Measurements from ENCODE around the gene GNL3.

GNL3 gene

DNA sequence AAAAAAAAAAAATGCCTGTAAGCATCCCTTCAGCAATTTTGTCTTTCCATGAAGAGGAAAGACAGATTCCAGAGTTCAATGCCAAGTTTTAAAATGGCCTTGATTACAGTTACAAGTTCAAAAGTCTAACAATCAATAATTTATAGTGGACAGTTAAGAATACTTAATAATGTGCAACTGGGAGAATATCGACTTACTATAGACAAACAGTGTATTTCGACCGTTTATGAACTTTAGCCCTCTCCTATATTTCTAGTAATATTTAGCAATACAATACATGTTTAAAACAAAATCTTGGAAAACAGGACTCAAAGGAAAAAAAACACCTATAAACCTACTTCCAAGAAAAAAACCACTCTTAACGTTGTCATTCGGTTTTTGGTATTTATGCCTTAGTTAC lies 1.6 kb upstream of the GNL3 start:
- DNase-seq = no peak

DNA sequence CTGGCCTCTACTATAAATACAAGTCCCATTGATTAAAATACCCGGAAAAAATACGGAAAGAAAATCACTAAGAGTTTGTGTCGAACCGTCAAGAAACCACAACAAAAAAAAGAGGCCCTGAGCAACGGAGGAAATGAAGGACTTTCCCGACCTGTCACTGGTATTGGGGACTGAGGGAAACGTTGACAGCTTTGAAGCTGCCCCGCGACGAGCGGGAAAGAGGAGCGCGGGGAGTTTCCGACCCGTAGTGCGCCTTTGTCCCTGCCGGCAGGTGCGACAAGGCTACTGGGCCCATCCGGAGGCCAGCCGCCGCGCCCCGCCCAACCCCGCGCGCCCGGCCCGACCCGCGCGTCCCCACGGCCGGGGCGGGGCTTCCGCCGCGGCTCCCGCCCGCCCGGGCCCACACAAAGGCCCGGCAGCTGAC lies 535 bp upstream of the GNL3 start:
- peak; percentile 72 for DNase-seq

GRCh38 chr3:52688266-52688665 lies 2.4 kb downstream of the GNL3 start:
- DNase-seq = no peak

DNA sequence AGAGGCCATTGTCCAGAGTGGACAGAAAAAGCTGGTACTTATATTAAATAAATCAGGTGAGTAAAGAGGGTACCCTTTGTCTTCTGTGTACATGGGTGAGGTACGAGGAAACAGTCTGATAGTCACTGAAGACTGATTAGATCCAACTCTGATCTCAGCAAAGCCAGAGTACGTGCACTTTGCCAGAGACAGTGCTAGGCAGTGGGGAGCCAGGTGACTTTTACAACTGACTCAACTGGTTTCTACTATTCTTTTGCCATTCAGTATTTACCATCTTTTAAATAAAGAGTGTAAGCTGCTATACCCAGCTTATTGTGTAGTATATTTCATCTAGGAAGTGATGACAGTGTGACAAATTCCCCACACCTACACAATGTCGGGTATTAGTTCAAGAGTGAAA lies 3.3 kb downstream of the GNL3 start:
- no peak for DNase-seq

DNA sequence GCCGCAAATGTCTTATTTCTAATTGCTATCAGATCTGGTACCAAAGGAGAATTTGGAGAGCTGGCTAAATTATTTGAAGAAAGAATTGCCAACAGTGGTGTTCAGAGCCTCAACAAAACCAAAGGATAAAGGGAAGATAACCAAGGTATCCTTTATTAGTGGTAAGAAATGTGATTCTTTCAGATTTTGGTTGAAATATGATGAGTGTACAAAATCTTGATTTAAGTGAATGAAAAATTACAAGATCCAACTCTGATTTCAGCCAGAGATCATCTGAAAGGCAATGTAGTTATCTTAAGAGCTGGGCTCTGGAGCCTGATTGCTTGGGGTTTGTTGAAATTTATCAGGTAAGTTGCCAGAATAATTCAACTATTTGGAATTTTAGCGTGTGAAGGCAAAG lies 4.7 kb downstream of the GNL3 start:
- no peak for DNase-seq

DNA sequence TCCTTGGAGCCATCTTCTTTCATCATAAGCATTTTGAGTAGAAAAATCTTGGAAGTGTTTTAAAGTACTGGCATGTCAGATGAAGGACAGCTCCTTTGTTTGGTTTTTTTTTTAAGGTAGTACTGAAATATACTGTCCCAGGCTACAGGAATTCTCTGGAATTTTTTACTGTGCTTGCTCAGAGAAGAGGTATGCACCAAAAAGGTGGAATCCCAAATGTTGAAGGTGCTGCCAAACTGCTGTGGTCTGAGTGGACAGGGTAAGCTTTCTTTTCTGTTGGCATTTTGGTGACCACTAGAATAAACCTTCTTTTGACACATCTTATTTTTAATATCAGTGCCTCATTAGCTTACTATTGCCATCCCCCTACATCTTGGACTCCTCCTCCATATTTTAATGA lies 7.2 kb downstream of the GNL3 start:
- no peak for DNase-seq

DNA sequence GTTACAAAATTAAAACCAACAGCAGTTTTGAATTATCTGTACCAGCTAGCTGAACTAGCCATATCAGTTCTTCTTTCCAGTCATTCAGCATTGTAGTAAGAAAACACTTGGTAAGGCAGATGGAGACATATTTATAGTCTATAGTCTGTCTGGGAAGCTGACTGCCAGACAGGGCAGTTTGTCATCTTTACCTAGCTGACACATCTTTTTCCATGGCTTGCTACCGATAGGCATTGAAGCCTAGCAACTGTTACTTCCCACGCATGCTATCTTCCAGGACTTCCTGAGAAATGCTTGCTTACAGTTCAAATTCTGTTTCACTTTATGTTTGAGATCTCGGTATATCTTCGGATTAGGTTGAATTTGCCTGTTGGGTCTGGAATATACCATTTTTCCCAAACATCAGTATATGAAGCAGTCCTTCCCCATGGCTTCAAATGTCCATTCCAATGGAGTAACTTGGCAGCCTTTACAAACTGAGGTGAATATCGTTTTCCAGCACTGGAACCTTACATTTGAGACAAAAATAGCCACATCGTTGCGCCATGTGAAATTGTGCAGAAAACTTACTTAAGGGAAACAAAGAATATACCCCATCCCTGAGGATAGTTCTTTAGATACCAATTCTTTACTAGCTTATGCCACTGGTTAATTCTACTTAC lies 8.8 kb downstream of the GNL3 start:
- DNase-seq = no peak

- DNase-seq = no peak
Observed at GRCh38 chr3:52695798-52696671, 10.2 kb downstream of the GNL3 start.

DNA sequence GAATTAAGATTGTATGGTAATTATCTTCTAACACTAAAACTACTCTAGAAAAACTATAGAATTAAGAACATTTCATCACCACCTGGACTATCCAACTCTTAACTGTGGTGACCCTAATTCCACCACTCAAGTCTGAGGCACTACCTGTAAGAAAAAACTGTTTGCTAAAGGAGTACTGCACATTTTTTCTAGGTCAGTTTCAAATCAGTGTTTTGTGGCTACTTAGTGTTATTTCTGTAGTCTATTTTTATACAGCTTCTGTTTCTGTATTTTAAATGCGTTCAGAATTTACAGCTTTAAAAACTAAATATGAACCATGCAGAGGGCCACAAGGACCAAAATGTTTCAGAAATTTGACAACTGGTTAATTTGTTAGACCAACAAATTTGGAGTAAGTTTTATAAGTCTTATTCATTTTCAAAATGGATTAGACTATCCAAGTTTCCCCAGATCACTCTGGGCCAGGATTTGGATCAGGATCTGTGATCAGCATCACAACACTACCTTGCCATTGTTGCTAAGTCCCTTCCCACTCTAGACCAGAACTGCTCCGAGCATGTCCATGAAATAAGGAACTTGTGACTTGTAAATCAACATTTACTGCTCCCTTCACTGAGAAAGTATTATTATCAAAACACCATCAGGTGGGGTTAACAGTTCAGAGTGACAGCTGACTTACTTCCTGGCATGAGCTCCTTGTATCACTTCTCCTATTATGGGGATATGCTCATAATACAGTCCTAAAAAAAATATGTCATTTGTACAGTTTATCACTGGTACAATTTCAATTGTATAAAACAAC lies 11.2 kb downstream of the GNL3 start:
- DNase-seq = no peak

- no peak for DNase-seq
Observed at GRCh38 chr3:52697632-52697965, 11.8 kb downstream of the GNL3 start.

- no peak for DNase-seq
Observed at GRCh38 chr3:52703341-52703740, 17.5 kb downstream of the GNL3 start.

DNA sequence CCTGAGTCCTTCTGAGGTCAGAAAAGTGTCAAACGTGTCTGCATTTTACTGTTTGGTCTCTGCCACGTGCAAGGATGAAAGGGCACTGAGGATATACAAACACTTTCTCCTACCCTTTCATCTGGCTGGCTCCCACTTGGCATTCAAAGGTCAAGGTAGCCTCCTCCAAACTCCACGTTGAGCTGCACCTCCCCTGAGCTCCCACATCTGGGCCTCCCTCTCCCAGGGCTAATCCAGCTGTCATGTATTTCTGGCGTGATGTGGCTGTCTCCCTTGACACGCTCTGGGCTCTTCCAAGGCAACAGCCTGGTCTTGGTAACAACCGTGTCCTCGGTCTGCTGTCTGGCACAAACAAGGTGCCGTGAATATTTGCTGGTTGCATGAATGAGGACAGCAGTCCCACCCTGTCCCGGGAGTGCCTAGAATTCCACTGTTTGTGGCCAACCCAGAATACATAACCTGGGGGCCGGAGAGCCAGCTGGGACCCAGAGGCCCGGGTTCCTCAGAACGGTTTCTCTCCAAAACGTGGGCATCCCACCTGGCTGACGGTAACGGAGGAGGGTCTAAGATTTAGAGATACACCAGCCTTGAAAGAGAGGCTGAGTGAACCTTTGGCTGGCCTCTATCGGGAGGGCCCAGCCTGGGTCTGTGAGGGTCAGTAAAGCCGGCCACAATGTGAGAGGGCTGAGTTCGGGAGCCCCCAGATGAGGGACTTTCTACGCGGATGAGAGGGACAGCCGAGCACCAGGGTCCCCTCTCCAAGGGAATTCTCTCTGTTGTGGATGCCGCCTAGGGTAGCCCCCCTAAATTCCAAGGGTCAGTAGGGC lies 19.0 kb downstream of the GNL3 start:
- peak; percentile 34 for DNase-seq

GRCh38 chr3:52705438-52705687 lies 19.5 kb downstream of the GNL3 start:
- no peak for DNase-seq

DNA sequence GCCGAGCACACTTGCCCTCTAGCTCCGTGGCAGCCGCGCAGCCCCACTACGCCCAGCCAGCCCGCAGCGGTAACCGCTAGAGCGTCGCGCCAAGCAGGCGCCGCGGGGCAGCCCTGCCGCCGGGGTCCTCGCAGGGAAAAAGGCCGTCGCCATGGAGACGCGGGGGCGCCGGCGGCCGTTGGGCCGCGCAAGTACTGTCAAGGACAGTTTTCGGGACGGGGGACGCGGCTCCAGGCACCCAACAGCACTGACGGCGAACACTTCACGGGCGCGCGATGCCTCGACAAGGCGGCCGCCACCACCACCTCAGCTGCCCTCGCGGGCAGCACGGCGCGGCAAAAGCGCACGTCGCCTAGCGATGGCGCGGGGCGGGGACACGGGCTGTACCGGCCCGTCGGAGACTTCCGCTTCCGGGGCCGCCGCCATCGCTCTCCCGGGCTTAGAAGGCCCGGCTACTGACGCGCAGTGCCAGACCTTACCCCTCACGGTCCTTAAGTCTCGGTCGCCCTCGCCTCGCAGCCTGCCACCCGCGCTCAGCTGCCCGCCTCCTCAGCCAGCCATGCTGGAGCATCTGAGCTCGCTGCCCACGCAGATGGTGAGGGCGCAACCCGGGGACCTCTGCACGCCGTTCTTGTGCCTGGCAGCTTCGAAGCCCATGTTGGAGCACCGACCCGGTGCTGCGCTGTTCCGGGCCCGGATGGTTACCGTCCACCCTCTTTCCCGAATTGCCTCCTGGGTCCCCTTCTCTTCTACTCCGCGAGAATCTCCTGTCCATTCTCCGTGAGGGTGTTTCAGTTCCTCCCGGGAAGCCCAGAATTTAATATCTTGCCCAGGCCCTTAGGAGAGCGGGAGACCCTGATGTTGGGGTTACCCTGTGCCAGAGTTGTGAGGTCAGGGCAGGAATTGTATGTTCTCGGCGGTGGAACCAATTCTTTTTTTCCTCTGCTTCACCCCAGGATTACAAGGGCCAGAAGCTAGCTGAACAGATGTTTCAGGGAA lies 20.2 kb downstream of the GNL3 start, which contains the start of the genes GLT8D1 and SPCS1:
Gene GLT8D1, minus strand, starts transcription at position 104 of the 999 bp plus-strand sequence. CDS start 5,331 bp downstream, outside the sequence.
Gene SPCS1, plus strand, starts transcription at position 419 of the 999 bp plus-strand sequence. Its CDS starts 141 bp downstream, at position 560.
- DNase-seq = peak; percentile 100

GRCh38 chr3:52707585-52707984 lies 21.8 kb downstream of the GNL3 start:
- no peak for DNase-seq

GRCh38 chr3:52710512-52710911 lies 24.7 kb downstream of the GNL3 start:
- DNase-seq = no peak

- DNase-seq = no peak
Observed at GRCh38 chr3:52712291-52713212, 26.7 kb downstream of the GNL3 start.

- peak; percentile 50 for DNase-seq
Observed at GRCh38 chr3:52714335-52715302, 28.8 kb downstream of the GNL3 start.
